PFSK-1 (cell line): ENCODE results near the gene SKAP1.

Experiments used
- FOXP2 ChIP-seq: optimal IDR thresholded peaks from 2 replicates; pipeline ENCODE3; 2011; ENCODE audit warnings: borderline replicate concordance, control low read depth, inconsistent platforms; ENCODE audit not compliant: insufficient read depth; ENCODE audit errors: extremely low read length, extremely low read depth
- POLR2AphosphoS5 ChIP-seq: IDR thresholded peaks from 2 replicates; pipeline ENCODE4 v1.6.1; 2012; ENCODE audit warnings: low read depth, mild to moderate bottlenecking, control low read depth, low read length, moderate library complexity
- SIN3A ChIP-seq: IDR thresholded peaks from 2 replicates; pipeline ENCODE4 v1.6.1; 2012; ENCODE audit warnings: mild to moderate bottlenecking, low read length, moderate library complexity, borderline replicate concordance; ENCODE audit not compliant: insufficient read depth
- TAF1 ChIP-seq: IDR thresholded peaks from 2 replicates; pipeline ENCODE4 v1.6.1; 2012; ENCODE audit warnings: low read length, control low read depth, borderline replicate concordance; ENCODE audit not compliant: insufficient read depth
- TF ChIP-seq, protein P1 (sequence below), 2 experiments: IDR thresholded peaks; 2 replicates each; pipeline versions ENCODE4 v1.6.1 to v1.8.0; 2011 to 2012; ENCODE audit warnings: low read depth in 2 of 2, low read length in 2 of 2, control low read depth in 1 of 2, inconsistent platforms in 1 of 2, mild to moderate bottlenecking in 1 of 2, moderate library complexity in 1 of 2; ENCODE audit not compliant: insufficient read depth in 1 of 2

SKAP1 gene

DNA sequence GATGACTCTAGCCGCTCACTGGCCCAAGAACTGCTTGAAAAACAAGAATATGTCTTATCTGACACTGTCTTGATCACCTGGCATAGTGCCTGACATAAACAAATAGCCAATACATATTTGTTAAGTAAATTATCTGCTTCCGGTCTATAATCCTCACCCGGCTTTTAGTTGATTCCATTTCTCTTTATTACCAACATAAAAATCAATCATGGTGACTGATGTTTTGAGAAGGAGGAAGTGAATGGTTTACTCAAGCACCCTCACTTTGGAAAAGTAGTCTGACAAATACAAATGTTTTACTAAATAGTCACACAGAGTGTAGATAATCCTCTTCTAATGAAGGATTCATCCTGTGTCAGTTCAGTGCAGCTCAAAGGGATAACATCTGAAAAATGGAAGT, 47.0 kb downstream of the SKAP1 start:
- TF ChIP-seq TAF1, result no peak
- TF ChIP-seq POLR2AphosphoS5, result no peak
- no peak for TF ChIP-seq SIN3A
- TF ChIP-seq FOXP2, result no peak
- TF ChIP-seq, protein P1, sequence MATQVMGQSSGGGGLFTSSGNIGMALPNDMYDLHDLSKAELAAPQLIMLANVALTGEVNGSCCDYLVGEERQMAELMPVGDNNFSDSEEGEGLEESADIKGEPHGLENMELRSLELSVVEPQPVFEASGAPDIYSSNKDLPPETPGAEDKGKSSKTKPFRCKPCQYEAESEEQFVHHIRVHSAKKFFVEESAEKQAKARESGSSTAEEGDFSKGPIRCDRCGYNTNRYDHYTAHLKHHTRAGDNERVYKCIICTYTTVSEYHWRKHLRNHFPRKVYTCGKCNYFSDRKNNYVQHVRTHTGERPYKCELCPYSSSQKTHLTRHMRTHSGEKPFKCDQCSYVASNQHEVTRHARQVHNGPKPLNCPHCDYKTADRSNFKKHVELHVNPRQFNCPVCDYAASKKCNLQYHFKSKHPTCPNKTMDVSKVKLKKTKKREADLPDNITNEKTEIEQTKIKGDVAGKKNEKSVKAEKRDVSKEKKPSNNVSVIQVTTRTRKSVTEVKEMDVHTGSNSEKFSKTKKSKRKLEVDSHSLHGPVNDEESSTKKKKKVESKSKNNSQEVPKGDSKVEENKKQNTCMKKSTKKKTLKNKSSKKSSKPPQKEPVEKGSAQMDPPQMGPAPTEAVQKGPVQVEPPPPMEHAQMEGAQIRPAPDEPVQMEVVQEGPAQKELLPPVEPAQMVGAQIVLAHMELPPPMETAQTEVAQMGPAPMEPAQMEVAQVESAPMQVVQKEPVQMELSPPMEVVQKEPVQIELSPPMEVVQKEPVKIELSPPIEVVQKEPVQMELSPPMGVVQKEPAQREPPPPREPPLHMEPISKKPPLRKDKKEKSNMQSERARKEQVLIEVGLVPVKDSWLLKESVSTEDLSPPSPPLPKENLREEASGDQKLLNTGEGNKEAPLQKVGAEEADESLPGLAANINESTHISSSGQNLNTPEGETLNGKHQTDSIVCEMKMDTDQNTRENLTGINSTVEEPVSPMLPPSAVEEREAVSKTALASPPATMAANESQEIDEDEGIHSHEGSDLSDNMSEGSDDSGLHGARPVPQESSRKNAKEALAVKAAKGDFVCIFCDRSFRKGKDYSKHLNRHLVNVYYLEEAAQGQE (IDR thresholded peaks at IDR 0.05; ENCODE audit: insufficient read depth in 1 of 2, low read depth in 2 of 2, low read length in 2 of 2), result no peak

- TF ChIP-seq SIN3A, result no peak
- TF ChIP-seq, protein P1 (IDR thresholded peaks at IDR 0.05; ENCODE audit: insufficient read depth in 1 of 2, low read depth in 2 of 2, low read length in 2 of 2), result no peak
- TF ChIP-seq FOXP2, result no peak
- no peak for TF ChIP-seq POLR2AphosphoS5
- TF ChIP-seq TAF1, result no peak
These were observed 51.2 kb downstream of the SKAP1 start for GRCh38 chr17:48378708-48379392.

DNA sequence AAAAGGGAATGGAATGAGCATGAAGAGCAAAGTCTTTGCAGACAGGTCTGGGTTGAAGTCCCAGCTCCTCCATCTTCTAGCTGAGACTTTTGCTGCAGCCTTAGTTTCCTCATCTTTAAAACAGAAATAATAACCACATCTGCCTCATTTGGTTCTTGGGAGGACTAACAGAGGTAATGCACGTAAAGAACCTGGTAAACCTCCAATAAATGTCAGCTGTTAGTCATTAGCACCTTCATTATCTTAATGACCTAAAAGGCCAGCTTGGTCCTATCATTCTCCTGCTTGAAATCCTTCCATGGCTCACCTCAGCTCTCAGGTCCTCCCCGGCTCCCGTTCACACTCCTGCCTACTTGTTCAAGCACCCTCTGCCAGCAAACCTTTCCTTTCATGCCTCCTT, 51.8 kb downstream of the SKAP1 start:
- TF ChIP-seq SIN3A, result no peak
- no peak for TF ChIP-seq POLR2AphosphoS5
- no peak for TF ChIP-seq TAF1
- TF ChIP-seq, protein P1 (IDR thresholded peaks at IDR 0.05; ENCODE audit: insufficient read depth in 1 of 2, low read depth in 2 of 2, low read length in 2 of 2), result no peak
- TF ChIP-seq FOXP2, result no peak

DNA sequence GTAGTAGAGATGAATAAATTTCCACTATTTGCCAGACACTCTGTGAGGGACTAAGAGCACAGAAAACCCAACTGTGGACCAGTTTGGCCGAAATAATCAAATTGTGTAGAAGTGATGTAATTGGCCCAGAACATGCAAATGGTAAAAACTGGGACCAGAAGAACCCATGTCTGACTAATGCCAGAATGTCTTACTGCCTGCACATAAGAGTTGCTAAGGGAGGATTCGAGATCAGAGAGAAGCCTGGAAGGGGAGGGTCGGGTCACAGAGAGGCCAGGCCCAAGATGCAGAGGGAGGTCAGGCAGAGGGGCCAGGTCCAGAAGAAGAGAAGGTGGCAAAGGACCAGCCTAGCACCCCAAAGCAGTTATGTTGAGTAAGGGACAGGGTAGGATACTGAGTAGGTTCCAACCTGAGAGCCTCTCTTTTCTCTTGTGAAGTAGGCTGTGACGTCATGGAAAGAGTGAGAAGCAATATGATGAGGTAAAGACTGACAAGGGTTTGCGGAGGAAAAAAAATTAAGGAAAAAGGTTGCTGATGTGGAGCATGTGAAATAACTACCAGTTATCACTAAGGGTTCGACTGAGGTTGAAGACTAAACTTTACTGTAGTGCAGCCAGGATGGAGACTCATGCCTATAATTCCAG, 53.2 kb downstream of the SKAP1 start:
- TF ChIP-seq TAF1 (no peak), FOXP2 (no peak), POLR2AphosphoS5 (no peak), SIN3A (no peak)
- TF ChIP-seq, protein P1 (IDR thresholded peaks at IDR 0.05; ENCODE audit: insufficient read depth in 1 of 2, low read depth in 2 of 2, low read length in 2 of 2), result no peak
